ENCODE results near the gene SH3RF1. TPM values are rescaled to one million over a fixed set of nuclear protein-coding genes. Genes with fewer than 3 reads are reported as not detected.
A peak's percentile ranks its signal among the peaks of the same experiment; 100 is the strongest.
"Not testable (repeated sequence)": the region's sequence is repeated elsewhere in the genome, so short reads cannot be mapped to it uniquely, and the experiment has no call there.

SH3RF1 gene
- total RNA-seq, 1 experiment from 2014 or later: 15.3 TPM

- Histone ChIP-seq H2BK20ac (ENCODE audit: low read depth, low read length, poor library complexity, severe bottlenecking) (no peak overlapping the region), H2AK5ac (ENCODE audit: insufficient read length, low read length) (no peak overlapping the region), H3K18ac (ENCODE audit: insufficient read length, low read depth, low read length) (no peak overlapping the region), H3K23me2 (ENCODE audit: insufficient read length, low read depth, low read length, poor library complexity, severe bottlenecking) (no peaks in the 10 kb centered on the region), H3K79me2 (ENCODE audit: insufficient read depth, low read length) (no peaks in the 10 kb centered on the region), H3K27ac (ENCODE audit: insufficient read length, low read depth, low read length) (no peak overlapping the region), H3K4me1 (ENCODE audit: insufficient read depth, low read length) (no peaks in the 10 kb centered on the region), H4K8ac (replicated peaks; ENCODE audit: insufficient read length, low read depth, low read length) (no peak overlapping the region), H4K20me1 (ENCODE audit: control insufficient read depth, insufficient read depth, insufficient read length) (no peaks in the 10 kb centered on the region), H2BK120ac (ENCODE audit: low read depth, low read length, poor library complexity, severe bottlenecking) (no peak overlapping the region), H2BK12ac (ENCODE audit: insufficient read length, low read depth, low read length) (no peak overlapping the region), H3T11ph (ENCODE audit: low read length) (no peak overlapping the region), H3K27me3 (ENCODE audit: insufficient read depth, low read length) (no peaks in the 10 kb centered on the region), H3K9me3 (ENCODE audit: control insufficient read depth, low read depth, low read length) (no peaks in the 10 kb centered on the region), H3K79me1 (ENCODE audit: insufficient read depth, low read depth, low read length, poor library complexity, severe bottlenecking) (no peaks in the 10 kb centered on the region), H2AFZ (ENCODE audit: low read length) (no peak overlapping the region), H4K5ac (ENCODE audit: insufficient read length, low read depth, low read length) (no peak overlapping the region), H3K4ac (ENCODE audit: low read depth, low read length) (no peak overlapping the region), H4K91ac (ENCODE audit: insufficient read length, low read depth, low read length) (no peak overlapping the region), H2BK5ac (ENCODE audit: insufficient read length, low read length) (no peak overlapping the region), H3K9ac (ENCODE audit: extremely low read depth, insufficient read length, low read length) (no peak overlapping the region), H3K4me2 (ENCODE audit: insufficient read depth, insufficient read length, low read length) (no peak overlapping the region), H2BK15ac (ENCODE audit: low read depth, low read length) (no peak overlapping the region), H3K56ac (ENCODE audit: insufficient read length, low read depth, low read length) (no peak overlapping the region), H3K23ac (ENCODE audit: insufficient read length, low read depth, low read length) (no peak overlapping the region), H3K14ac (ENCODE audit: insufficient read depth, low read length) (no peak overlapping the region)
- Mint-ChIP-seq H3K27ac (no peak overlapping the region), H3K9me3 (no peaks in the 10 kb centered on the region; a peak in 1 of 5 replicates), H3K36me3 (ENCODE audit: insufficient read depth in 1 of 3, low read depth in 3 of 3) (no peaks in the 10 kb centered on the region; a peak in 2 of 7 replicates), H3K27me3 (ENCODE audit: low read depth) (no peaks in the 10 kb centered on the region), H3K4me1 (peaks cover 15 to 24% of the 10 kb centered on the region in 2 experiments), H3K4me3 (no peak overlapping the region)
- TF ChIP-seq CTCF (conservative IDR thresholded peaks at IDR 0.05): no peak
- no peak for DNase-seq
Measured at GRCh38 chr4:169195032-169195431, 75.7 kb downstream of the SH3RF1 start.

- not testable (repeated sequence) for H4K8ac ChIP-seq (replicated peaks; ENCODE audit: insufficient read length, low read depth, low read length); H3K14ac ChIP-seq (ENCODE audit: insufficient read depth, low read length); H3K4me2 ChIP-seq (ENCODE audit: insufficient read depth, insufficient read length, low read length); H2BK20ac ChIP-seq (ENCODE audit: low read depth, low read length, poor library complexity, severe bottlenecking); H3K9ac ChIP-seq (ENCODE audit: extremely low read depth, insufficient read length, low read length); H3K27me3 Mint-ChIP-seq (ENCODE audit: low read depth); H2AFZ ChIP-seq (ENCODE audit: low read length); H3K56ac ChIP-seq (ENCODE audit: insufficient read length, low read depth, low read length); H3K27ac ChIP-seq (ENCODE audit: insufficient read length, low read depth, low read length); H3T11ph ChIP-seq (ENCODE audit: low read length); H3K4me1 ChIP-seq (ENCODE audit: insufficient read depth, low read length); DNase-seq; H3K4ac ChIP-seq (ENCODE audit: low read depth, low read length); H3K79me2 ChIP-seq (ENCODE audit: insufficient read depth, low read length); H2BK12ac ChIP-seq (ENCODE audit: insufficient read length, low read depth, low read length); H3K79me1 ChIP-seq (ENCODE audit: insufficient read depth, low read depth, low read length, poor library complexity, severe bottlenecking); H3K27me3 ChIP-seq (ENCODE audit: insufficient read depth, low read length); H3K9me3 Mint-ChIP-seq; H3K18ac ChIP-seq (ENCODE audit: insufficient read length, low read depth, low read length); H2AK5ac ChIP-seq (ENCODE audit: insufficient read length, low read length); H3K9me3 ChIP-seq (ENCODE audit: control insufficient read depth, low read depth, low read length); H2BK5ac ChIP-seq (ENCODE audit: insufficient read length, low read length); H3K4me3 Mint-ChIP-seq; H3K36me3 Mint-ChIP-seq (ENCODE audit: insufficient read depth in 1 of 3, low read depth in 3 of 3); H3K23ac ChIP-seq (ENCODE audit: insufficient read length, low read depth, low read length); H2BK15ac ChIP-seq (ENCODE audit: low read depth, low read length); H4K91ac ChIP-seq (ENCODE audit: insufficient read length, low read depth, low read length); H2BK120ac ChIP-seq (ENCODE audit: low read depth, low read length, poor library complexity, severe bottlenecking); H4K5ac ChIP-seq (ENCODE audit: insufficient read length, low read depth, low read length); H4K20me1 ChIP-seq (ENCODE audit: control insufficient read depth, insufficient read depth, insufficient read length); H3K23me2 ChIP-seq (ENCODE audit: insufficient read length, low read depth, low read length, poor library complexity, severe bottlenecking)
- WGBS (ENCODE audit: extremely low coverage, insufficient read length, low lambda C conversion rate): no CpG with 5 or more reads among the region's 2 CpGs
- Mint-ChIP-seq H3K27ac (0 out of 7 replicates have a peak overlapping the region, but pooled peaks of 1 of the 3 experiments have one; percentile 6), H3K4me1 (peaks cover 27 to 39% of the 10 kb centered on the region in 2 experiments)
Measured at GRCh38 chr4:169189968-169190367, 80.8 kb downstream of the SH3RF1 start.

Measured in H9 (cell line).